ENCODE measurements around the gene HMCN2. TPM values are rescaled to one million over a fixed set of nuclear protein-coding genes. Genes with fewer than 3 reads are reported as not detected.
"Not testable (repeated sequence)": the region's sequence is repeated elsewhere in the genome, so short reads cannot be mapped to it uniquely, and the experiment has no call there.

HMCN2 gene
- total RNA-seq, 1 experiment from 2014 or later, result 5.6 TPM

- ChIA-PET POLR2A (no interaction called here), CTCF (interaction anchor here (0.7 kb wide), 1 partner anchor 67 kb away, joined by 3 read pairs; no protein-coding TSS in a partner anchor)
- peaks cover 5% of the 10 kb centered on the region; the same call in 1 of the 2 replicates for H3K36me3 Mint-ChIP-seq
- no peaks in the 10 kb centered on the region for H3K4me1 Mint-ChIP-seq
- no peak overlapping the region for H3K27ac Mint-ChIP-seq
- no peak overlapping the region for H3K4me3 Mint-ChIP-seq
- peak; percentile 58 for TF ChIP-seq ZNF121 (CRISPR knock-in tag; IDR thresholded peaks at IDR 0.05)
- TF ChIP-seq, protein P1, sequence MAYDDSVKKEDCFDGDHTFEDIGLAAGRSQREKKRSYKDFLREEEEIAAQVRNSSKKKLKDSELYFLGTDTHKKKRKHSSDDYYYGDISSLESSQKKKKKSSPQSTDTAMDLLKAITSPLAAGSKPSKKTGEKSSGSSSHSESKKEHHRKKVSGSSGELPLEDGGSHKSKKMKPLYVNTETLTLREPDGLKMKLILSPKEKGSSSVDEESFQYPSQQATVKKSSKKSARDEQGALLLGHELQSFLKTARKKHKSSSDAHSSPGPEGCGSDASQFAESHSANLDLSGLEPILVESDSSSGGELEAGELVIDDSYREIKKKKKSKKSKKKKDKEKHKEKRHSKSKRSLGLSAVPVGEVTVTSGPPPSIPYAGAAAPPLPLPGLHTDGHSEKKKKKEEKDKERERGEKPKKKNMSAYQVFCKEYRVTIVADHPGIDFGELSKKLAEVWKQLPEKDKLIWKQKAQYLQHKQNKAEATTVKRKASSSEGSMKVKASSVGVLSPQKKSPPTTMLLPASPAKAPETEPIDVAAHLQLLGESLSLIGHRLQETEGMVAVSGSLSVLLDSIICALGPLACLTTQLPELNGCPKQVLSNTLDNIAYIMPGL (CRISPR knock-in tag; IDR thresholded peaks at IDR 0.05), result no peak
- no peak for TF ChIP-seq HMGA2 (CRISPR knock-in tag; IDR thresholded peaks at IDR 0.05)
- TF ChIP-seq ZNF219 (CRISPR knock-in tag; IDR thresholded peaks at IDR 0.05; ENCODE audit: borderline replicate concordance), result no peak
- TF ChIP-seq ZNF232 (CRISPR knock-in tag; IDR thresholded peaks at IDR 0.05), result no peak
- H3K27me3 Mint-ChIP-seq (ENCODE audit: low read depth), result no peaks in the 10 kb centered on the region
- ATAC-seq, result no peak
- DNase-seq (ENCODE audit: low spot score), result no peak
- H3K9me3 Mint-ChIP-seq, result peaks cover 4% of the 10 kb centered on the region; the same call in 1 of the 2 replicates
Measured at GRCh38 chr9:130398487-130399240, 133.1 kb downstream of the HMCN2 start.

DNA sequence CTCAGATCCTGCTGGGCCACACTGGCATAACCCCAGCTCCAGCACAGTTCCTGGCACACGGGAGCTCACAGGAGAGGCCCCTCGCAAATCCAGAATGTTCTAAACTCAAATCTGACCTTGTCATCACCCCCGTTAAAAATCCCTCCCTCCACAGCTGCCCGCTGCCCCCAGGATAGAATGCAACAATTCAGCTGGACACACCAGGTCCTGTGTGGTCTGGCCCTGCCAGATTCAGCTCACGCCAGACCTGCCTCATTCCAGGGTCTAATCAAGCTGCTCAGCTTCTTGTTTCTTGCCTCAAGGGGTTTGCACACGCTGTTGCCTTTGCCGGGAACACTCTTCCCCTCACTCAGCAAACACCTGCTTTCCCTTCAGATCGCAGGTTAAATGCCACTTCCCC lies 134.2 kb downstream of the HMCN2 start:
- Mint-ChIP-seq H3K4me3 (no peak overlapping the region), H3K9me3 (peaks cover 4% of the 10 kb centered on the region; the same call in 1 of the 2 replicates), H3K27ac (no peak overlapping the region), H3K27me3 (ENCODE audit: low read depth) (no peaks in the 10 kb centered on the region), H3K36me3 (peaks cover 5% of the 10 kb centered on the region; the same call in 1 of the 2 replicates), H3K4me1 (no peaks in the 10 kb centered on the region)
- ChIA-PET POLR2A (no interaction called here), CTCF (interaction anchor here (0.7 kb wide), 1 partner anchor 66 kb away, joined by 3 read pairs; no protein-coding TSS in a partner anchor)
- no peak for TF ChIP-seq NR1H2 (CRISPR knock-in tag; IDR thresholded peaks at IDR 0.05)
- ATAC-seq (no peak), DNase-seq (ENCODE audit: low spot score) (no peak)

DNA sequence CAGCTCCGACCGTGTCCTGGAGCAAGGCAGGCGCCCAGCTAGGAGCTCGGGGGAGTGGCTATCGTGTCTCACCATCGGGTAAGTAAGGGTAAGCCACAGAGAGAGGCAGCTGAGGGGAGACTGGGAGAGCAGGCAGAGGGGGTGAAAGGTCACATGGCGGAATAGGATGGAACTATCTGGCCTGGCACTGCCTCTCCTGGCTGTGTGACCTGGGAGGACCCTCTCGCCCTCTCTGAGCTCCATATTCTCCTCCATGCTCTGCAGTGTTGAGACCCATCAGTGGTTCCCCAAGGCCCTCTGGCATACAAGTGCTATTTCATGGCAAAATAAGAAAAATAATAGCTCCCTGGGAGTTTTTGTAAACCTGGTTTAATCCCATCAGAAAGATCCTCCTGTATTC lies 135.3 kb downstream of the HMCN2 start:
- Mint-ChIP-seq H3K9me3 (peaks cover 4% of the 10 kb centered on the region; the same call in 1 of the 2 replicates), H3K27ac (no peak overlapping the region), H3K36me3 (peaks cover 5% of the 10 kb centered on the region; the same call in 1 of the 2 replicates), H3K4me1 (no peaks in the 10 kb centered on the region), H3K4me3 (no peak overlapping the region), H3K27me3 (ENCODE audit: low read depth) (no peaks in the 10 kb centered on the region)
- no peak for DNase-seq (ENCODE audit: low spot score)
- ATAC-seq, result no peak
- POLR2A ChIA-PET, result no interaction called here
- CTCF ChIA-PET, result interaction anchor here (1.3 kb wide), 1 partner anchor 21 kb away, joined by 3 read pairs; no protein-coding TSS in a partner anchor
- TF ChIP-seq KAT7 (CRISPR knock-in tag; IDR thresholded peaks at IDR 0.05; ENCODE audit: borderline replicate concordance), result no peak
- TF ChIP-seq NFE2L1 (CRISPR knock-in tag; IDR thresholded peaks at IDR 0.05), result no peak

DNA sequence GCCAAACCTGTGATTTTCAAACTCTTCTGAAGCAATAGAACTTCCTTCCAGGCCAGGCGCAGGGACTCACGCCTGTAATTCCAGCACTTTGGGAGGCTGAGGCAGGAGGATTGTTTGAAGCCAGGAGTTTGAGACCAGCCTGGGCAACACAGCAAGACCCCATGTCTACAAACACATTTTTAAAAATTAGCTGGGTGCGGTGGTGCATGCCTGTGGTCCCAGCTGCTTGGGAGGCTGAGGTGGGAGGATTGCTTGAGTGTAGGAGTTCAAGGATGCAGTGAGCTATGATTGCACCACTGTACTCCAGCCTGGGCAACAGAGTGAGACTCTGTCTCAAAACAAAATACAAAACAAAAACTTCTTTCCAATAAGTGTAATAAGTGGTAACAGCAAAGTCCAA lies 136.2 kb downstream of the HMCN2 start:
- CTCF ChIA-PET; H3K9me3 Mint-ChIP-seq; DNase-seq (ENCODE audit: low spot score); H3K4me1 Mint-ChIP-seq; H3K36me3 Mint-ChIP-seq; H3K27me3 Mint-ChIP-seq (ENCODE audit: low read depth); H3K4me3 Mint-ChIP-seq; POLR2A ChIA-PET; ATAC-seq; H3K27ac Mint-ChIP-seq: not testable (repeated sequence)

DNA sequence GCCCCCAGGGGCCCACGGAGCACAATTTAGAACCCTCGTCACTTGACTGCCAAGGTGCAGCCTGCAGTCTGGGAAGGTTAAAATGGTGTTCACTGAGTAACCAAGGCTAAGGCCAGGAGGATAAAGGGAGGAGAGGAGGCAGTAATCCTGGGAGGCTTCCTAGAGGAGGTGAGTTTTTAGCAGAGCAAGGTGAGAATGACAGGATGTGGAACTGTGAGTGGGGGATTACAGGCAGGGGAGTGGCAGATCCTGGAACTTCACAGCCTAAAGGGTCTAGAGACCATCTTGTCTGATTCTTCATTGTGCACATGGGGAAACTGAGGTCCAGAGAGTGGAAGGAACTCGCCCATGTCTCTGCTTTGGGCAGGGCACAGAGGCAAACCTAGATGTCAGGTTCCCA lies 136.7 kb downstream of the HMCN2 start:
- H3K27me3 Mint-ChIP-seq (ENCODE audit: low read depth), result no peaks in the 10 kb centered on the region
- no peak overlapping the region for H3K4me3 Mint-ChIP-seq
- ChIA-PET CTCF (no interaction called here), POLR2A (no interaction called here)
- H3K27ac Mint-ChIP-seq, result no peak overlapping the region
- TF ChIP-seq SMAD4 (CRISPR knock-in tag; IDR thresholded peaks at IDR 0.05) (no peak), IRF1 (CRISPR knock-in tag; IDR thresholded peaks at IDR 0.05) (no peak)
- TF ChIP-seq, protein P2, sequence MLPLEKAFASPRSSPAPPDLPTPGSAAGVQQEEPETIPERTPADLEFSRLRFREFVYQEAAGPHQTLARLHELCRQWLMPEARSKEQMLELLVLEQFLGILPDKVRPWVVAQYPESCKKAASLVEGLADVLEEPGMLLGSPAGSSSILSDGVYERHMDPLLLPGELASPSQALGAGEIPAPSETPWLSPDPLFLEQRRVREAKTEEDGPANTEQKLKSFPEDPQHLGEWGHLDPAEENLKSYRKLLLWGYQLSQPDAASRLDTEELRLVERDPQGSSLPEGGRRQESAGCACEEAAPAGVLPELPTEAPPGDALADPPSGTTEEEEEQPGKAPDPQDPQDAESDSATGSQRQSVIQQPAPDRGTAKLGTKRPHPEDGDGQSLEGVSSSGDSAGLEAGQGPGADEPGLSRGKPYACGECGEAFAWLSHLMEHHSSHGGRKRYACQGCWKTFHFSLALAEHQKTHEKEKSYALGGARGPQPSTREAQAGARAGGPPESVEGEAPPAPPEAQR (CRISPR knock-in tag; IDR thresholded peaks at IDR 0.05), result no peak
- H3K4me1 Mint-ChIP-seq, result no peaks in the 10 kb centered on the region
- no peaks in the 10 kb centered on the region for H3K36me3 Mint-ChIP-seq
- no peaks in the 10 kb centered on the region for H3K9me3 Mint-ChIP-seq
- ATAC-seq (no peak), DNase-seq (ENCODE audit: low spot score) (no peak)

Measured in WTC11 (cell line).